ENCODE results near the gene PTCSC3.

The PTCSC3 gene

DNA sequence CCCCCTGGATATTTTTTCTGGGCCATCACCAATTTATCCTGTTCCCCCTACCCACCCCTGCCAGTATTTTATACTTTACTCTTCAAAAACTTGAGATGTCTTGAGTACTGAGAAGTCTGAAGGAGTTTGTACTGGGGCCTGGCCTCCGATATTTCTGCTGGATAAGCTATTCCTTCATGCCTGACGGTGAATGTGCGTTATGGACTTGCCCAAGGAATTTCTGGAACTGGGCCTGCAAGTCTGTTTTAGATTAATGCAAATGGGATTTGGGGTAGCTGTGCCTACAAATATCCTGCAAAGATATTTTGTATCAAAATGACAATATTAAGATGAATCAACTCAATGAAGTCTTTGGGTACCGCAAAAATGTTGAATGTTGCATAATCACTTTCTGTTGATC, at the start of gene PTCSC3:
Gene PTCSC3, minus strand, starts transcription at position 199 of the 400 bp plus-strand sequence.
- DNase-seq (ENCODE audit: low read depth) = no peak

DNA sequence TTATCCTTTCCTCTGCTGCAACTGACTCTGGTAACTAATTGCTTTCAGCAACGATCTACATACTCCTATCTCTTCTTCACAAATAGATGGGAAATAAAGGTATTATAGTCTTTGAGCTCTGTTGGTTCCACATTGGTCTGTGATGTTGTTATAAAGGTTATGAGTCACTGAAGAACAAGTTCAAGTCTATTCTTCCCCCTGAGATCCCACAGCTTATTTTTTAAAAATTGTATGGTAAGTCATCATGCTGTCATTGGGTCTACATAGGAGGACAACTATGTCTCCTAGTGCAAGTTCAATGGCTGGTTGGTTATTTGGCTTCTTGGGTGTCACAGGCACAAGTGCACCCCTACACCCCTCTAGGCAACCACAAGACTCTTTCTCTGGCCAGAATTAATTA, 49.6 kb upstream of the PTCSC3 start:
- no peak for DNase-seq (ENCODE audit: low read depth)

DNA sequence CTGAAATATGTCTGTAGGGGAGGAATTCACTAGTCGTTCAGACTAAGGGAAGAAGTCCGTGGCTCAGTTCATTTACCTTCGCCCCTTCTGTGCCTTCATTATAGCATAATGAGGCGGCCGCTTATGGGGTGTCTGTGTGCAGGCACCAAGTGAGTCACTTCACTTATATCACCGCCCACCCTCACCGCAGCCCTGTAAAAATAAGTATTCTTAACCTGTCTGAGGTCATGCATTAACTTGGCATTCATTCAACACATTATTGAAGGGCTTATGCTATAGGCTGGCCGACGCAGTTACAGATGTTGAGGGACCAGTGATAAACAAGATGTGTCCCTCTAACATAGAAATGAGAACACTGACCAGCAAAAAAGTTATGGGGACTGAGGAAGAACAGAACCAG, 47.7 kb upstream of the PTCSC3 start:
- DNase-seq (ENCODE audit: low read depth) = no peak

DNA sequence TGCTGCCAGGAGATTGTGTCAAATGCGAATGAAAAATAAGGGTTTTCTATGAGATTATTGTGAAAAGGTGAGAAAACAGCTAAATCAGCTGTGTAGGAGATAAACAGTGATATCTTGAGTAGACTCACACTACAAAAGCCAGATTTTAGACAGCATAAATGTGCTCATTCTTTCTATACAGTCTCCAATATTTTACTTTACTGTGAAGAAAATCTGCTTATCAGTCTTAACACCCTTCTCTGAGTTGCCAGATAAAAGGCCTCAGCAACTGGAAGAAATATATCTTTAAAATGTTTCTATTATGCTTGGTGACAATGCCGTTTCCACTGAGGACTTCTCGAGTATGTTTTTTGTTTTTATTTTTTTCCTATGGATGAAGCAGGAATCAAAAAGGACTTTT, 47.0 kb upstream of the PTCSC3 start:
- DNase-seq (ENCODE audit: low read depth) = no peak

DNA sequence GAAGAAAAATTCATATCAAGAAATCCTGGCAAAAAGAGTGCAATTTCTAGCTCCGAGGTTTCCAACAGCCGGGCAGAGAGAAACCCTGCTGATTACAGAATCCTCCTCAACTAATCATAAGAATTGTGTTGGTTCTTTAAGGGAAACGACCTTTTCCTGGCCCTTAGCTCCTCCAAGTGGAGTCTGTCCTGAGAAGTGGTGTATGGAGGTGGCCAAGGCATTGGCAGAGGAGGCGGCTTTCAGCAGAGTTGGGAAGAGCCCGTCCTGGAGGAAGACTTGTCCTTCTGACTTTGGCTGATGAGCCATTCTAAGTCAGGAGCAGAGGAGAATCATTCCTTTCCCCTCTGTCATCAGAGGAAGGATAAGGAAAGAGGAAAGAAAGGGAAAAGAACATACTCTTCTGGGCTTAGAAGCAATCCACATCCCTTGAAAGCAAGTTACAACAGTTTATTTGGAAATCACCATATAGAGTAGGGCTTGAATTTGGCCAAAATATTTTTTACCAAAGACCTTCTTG, 46.5 kb upstream of the PTCSC3 start:
- DNase-seq (ENCODE audit: low read depth) = no peak

DNA sequence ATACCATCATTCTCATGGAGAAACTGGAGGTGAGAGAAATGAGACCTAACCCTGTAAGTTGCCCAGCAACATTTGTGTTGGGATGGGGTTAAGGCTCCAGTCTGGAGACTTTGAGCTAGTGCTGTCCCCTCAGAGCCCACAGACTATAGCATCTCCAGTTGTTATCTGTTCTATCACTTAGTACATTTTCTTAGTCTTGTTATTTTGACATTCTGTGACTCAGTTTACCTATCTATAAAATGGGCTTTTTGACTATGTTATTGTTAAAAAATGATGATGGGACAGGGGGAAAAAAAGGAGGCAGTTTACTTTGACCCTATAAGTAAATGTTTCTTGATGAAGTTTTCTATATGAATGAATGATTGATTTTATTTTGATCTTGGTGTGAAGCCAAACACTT, 45.8 kb upstream of the PTCSC3 start:
- no peak for DNase-seq (ENCODE audit: low read depth)

DNA sequence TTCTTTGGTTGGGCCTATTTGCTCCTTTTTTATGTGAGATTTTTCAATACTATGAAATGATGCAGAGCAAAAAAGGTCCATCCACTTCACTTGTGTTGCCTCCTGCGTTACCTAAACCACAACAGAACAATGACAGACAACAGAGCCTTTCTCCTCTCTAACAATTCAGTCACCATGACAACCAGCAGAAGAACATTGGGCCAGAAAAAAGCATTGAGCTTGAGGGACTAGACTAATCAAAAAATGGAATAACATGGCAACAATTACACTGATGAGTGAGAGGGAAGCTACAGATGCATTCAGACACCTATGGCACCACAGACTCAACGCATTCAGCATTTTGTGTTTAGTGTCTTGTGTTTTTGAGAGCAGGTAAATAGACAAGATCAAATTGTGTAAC, 44.6 kb upstream of the PTCSC3 start:
- no peak for DNase-seq (ENCODE audit: low read depth)

DNA sequence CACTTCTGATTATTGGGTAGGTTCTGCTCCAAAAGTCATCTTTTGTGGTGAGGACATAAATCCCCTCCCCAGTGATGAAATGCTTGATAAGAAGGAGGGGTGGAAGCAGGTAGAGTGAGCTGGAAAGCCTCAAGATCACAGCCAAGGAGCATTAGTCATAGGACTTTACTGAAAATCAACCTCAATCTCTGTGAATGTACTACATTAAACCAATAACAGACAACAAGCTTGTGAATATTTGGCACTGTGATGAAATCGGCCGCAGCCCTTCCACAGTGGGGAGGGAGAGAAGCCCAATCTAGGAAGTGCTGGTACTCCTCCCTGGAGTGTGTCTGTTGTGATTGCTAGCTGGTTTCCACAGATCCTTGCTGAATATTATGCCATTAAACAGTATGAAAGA, 41.2 kb upstream of the PTCSC3 start:
- DNase-seq (ENCODE audit: low read depth) = no peak

DNA sequence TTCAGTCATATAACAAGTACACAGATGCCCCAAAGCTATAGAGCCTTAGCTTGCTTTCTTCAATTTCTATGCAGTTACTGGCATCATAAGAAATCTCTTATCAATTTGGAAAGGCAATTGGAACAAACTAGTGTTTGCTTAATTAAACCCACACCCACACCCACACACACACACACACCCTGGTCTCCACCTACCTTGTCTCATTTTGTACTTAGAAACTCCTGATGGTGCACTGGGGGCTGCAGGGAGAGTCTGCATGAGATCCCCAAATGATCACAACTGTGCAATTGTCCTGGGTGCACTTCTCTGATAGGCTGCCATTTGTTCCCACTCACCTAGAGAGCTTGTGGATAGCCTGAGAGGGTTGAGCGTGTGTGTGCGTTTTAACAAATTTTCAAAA, 40.5 kb upstream of the PTCSC3 start:
- DNase-seq (ENCODE audit: low read depth) = no peak

DNA sequence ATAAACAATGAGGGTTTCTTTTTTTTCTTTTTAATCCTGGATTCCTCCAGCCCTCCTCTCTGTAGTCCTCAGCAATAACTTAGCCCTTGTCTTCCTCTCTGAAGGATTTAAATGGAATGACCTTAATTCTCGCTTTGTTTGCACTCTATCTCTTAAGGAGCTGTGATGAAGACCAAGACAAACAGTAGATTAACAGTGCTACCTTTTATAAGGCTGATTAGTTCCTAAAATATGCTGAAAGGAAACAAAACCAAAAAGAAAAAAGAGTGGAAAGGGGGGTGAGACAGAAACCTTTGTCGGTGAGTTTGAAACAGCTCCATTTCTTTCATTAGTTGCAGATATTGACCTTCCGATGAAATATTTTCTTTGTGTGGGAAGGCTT, 38.7 kb upstream of the PTCSC3 start:
- DNase-seq (ENCODE audit: low read depth) = no peak

DNA sequence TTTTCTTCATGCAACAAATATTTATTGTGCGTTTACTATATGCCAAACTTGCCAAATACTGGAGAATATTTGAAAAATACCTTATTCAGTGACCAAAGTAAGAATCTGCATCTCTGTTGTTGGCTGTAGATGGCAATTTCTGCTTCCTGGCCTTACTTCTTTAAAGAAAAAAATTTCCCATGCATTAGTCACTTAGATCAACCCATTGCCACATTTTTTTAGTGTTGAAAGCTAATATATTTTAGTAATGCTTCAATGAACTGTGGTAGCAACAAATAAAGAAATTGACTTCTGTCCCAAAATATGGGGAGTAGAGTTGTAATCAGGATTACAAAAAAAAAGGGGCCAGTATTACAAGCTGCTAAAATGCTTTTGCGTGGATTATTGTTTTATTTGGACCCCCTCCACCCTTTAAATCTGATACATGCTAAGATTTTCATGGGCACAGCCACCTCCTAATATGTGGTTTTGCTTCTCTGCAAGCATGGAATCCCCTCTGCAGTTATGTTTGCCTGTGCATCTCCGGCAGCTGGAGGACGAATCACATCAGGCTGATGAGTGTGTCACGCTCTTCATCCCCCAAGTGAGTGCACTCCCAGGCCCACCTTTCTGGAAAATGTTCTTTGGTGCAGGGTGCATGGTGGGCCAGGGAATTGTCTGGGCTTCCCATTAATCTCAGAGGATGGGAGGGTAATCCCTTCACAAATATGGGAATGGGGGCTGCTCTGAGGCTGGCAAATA, 38.1 kb upstream of the PTCSC3 start:
- no peak for DNase-seq (ENCODE audit: low read depth)

DNA sequence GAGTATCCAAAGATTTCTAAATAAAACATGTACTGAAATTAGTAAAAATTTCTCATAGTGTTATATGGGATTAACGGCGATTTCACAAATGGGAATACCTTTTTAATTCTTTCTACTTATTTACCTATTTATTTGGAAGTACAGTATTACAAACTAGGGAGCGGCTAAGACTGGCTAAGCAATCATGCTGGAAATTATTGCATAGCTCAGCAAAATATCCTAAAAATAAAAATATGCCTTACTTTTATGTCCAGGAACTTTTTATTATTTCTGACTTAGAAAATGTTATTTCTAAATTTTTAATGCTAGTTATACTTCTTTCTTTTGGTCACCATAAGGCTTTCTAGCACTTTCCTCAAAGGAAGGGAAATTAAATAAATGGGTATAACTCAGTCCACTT, 36.5 kb upstream of the PTCSC3 start:
- no peak for DNase-seq (ENCODE audit: low read depth)

DNA sequence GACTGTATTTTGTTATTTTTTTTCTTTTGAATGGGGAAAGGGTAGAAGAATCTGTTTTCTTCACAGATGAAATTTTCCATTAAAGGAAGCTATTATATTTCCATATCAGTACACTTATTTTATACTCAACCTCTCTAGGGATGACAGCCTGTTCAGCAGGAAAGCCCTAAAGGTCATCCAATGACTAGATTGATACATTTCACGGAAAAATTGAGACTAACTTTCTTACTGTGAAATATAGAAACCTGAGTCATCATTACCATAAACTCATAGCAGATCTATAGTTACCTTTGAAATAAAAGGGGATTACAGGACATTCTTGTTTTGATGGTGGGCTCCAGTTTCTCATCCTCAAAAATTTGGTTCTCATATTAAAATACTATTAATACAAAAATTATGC, 36.1 kb upstream of the PTCSC3 start:
- no peak for DNase-seq (ENCODE audit: low read depth)

DNA sequence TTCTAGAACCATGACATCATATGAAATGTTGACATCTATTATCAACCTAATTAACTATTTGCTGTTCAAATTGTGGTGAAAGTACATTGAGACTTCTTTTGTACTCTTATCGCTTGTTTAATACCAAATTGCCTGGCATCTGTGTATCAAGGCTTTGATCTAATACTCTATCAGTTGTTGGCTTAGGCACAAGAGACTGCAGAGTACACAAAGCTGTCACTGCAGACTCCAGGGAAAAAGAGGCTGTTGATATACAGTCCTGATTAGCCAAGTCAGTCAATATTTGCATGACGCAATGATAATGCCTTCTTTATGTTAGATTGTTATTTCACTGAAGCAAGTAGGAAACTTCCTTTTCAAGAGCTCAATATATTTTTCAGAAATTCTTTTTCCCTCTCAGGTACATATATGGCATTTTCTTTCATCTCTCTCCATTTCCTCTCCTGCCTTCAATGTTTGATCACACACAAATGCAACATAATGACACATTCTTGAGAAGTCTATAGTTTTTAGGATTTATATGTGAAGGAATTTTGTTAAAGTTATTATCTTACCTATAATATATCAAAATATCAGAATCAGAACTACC, 32.3 kb upstream of the PTCSC3 start:
- DNase-seq (ENCODE audit: low read depth) = no peak

DNA sequence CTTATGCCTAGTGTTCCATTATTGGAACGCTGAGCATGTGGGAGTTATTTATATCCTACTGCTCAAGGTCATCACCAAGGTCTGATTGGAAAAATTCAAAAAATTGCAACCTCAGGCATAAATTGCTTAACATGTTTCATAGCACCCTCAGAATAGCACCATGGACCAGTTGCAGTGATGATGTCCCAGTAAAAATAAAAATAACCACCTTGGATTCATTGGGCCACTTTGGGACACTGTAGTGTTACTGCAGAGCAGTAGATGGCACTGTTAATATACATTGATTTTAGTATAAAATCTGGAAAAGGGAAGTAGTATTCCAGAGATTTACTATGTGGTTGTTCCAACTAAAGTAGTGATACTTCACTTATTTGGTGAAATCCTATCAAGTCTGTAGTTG, 31.0 kb upstream of the PTCSC3 start:
- no peak for DNase-seq (ENCODE audit: low read depth)

DNA sequence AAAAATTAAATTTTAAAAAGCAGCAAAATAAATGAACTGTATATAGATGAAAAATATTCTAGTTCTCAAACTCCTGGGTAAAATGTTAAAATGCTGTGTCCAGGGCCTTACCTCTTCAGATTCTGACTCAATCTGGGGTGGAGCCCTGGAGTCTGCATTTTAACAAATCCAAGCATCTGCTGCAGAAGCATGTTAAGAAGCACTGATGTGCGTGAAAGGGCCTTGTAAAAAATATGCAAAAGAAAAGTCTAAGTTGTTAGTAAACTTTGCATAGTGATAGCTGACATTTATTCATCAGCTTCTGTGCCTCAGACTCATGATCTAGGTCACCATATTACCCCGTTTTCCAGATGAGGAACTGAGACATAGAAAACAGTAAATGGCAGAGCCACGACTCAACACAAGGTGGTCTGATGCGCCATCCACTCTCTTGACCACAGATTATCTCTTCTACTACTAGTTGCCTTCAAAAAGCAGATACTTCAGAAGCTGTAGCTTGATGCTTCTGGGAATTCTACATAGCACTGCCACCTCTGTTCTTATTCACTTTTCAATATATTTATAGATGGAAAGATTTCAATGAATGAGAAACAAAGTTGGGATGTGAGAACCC, 28.0 kb upstream of the PTCSC3 start:
- no peak for DNase-seq (ENCODE audit: low read depth)

DNA sequence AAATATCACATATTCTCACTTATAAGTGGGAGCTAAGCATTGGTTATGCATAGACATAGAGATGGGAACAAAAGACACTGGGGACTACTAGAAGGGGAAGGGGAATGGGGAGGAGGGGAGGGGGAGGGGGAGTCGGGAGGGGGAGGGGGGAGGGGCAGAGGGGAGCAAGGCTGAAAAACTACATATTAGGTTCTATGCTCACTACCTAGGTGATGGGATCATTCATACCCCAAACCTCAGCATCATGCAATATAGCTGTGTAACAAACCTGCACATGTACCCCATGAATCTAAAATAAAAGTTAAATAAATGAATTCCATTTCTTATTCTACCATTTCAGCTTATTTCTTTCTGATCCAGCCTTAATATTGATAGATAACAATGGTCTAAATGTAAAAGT, 21.9 kb upstream of the PTCSC3 start:
- DNase-seq (ENCODE audit: low read depth) = no peak

DNA sequence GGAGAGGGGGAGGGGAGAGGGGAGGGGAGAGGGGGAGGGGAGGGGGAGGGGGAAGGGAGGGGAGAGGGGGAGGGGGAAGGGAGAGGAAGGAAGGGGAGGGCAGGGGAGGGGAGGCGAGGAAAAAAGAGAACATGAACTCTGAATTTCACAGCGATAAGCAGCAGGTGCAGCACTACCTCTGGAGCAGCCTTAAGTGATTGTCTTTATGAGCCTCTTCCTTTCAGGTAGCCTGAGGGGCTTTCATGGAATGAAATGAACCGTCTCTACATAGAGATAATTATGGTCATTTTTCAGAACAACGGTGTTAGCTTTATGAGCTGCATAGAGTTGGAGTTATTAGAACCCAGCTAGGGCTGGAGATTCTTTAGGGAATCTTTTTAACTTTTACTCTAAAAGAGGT, 18.1 kb upstream of the PTCSC3 start:
- DNase-seq (ENCODE audit: low read depth) = no peak

DNA sequence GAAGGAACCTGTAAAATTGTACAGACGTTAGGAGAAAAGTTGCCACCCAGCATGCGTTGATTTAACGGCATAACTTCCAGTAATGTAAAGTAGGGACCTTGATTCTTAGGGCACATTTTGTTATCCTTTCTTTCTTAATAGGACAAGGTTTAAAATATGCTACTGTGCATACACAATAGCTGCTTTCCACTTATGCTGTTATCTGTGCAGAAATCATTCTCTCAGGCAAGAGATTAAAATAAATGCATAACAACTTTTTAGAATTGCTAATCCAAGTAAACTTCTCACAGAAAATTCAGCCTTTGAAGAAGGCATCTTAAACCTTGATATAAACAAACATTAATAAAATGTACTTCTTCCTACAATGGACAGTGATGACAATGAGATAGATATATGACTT, 16.0 kb upstream of the PTCSC3 start:
- DNase-seq (ENCODE audit: low read depth) = no peak

DNA sequence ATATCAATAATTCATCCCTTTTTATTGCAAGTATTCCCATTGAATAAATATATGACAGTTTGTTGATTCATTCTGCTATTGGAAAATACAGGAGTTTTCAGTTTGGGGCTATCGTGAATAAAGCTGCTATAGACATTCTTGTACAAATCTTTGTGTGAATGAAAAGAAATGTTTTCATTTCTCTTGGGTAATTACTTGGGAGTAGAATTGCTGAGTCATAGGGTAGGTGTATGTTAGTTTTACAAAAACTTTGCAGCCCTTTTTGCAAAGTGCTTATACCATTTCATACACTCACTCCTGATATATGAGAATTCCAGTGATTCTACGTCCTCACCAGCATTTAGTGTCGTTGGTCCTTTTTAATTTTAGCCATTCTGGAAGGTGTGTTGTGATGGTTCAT, 6.9 kb upstream of the PTCSC3 start:
- no peak for DNase-seq (ENCODE audit: low read depth)

DNA sequence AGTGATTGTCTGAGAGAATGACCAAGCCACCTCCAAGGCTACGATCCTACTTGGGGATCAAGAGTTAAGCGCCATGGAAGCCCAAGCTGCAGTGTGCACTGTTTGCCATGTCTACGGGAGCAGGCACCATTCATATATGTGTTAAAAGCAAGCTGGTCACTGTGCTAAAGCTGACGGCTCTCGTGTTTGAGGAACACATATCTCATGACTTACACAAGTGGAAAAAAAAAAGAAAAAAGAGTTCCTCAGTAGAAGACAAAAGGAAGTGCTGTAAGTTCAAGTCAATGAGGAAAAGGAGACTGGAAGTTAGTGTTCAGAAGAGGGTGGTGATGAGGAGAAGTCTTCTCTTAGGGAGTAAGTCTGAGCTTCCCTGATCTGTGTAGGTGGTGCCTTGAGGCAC, 4.9 kb upstream of the PTCSC3 start:
- no peak for DNase-seq (ENCODE audit: low read depth)

DNA sequence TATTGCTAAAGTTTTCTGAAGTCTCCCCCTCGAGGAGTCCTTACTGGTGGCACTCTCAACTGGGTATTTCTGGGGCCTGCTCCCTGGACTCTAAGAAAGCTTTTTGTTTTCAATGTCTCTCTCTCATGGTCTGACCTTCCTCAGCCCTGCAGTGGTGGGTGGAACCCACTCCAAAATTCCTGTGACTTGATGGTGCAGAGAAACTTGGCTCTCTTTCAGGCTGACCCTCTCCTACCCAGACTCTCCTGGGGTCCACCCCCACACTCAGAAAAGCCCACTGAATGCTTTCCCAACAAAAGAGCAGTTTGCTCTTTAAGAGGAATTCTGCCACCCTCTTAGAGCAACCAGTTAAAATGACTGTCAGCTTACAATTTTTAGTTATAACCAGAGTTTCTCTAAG, 967 bp upstream of the PTCSC3 start:
- DNase-seq (ENCODE audit: low read depth) = no peak

DNA sequence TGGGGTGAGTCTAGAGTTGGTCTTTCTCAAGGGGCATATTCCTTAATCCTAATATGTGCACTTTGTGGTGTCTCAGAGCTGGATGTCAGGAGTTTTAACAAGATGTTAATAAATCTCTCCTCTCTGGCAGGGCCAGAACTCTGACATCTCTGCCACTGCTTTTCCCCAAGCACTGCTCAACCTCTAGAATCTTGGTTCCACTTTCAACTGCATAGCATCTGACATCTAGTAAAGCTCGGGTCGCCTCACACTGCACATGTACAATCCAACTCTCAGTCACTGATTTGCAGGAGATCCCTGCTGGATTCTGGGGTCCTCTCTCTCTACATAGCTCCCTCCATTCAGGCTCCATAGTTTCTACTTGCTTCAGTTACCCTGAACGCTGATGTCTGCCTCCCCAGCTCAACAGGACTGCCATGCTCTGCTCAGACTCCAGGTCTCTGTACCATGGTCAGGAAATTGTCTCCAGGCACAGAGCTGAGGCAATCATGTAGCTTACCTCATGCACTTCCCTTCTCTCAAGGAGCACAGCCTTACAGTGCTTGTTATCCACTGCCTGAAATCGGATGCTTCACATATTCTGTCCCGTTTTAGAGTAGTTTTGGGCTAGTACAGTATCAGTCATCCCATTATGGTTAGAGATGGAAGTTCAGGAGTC, 1.6 kb downstream of the PTCSC3 start:
- no peak for DNase-seq (ENCODE audit: low read depth)

Measured in GM04504 (cell line).